Osteoblast (primary cell): ENCODE results near the gene MNX1. TPM values are rescaled to one million over a fixed set of nuclear protein-coding genes. Genes with fewer than 3 reads are reported as not detected.
A peak's percentile ranks its signal among the peaks of the same experiment; 100 is the strongest.

Source experiments
- DNase-seq: peaks from one replicate; pipeline ENCODE4 v3.0.0; 2011; ENCODE audit warnings: low spot score, mixed read lengths; ENCODE audit not compliant: insufficient read length; ENCODE audit errors: missing footprints
- H2AFZ ChIP-seq: 2 replicates; pipeline ENCODE4 v1.6.0; 2011; ENCODE audit warnings: mild to moderate bottlenecking, low read length
- H3K27ac ChIP-seq: 2 replicates; pipeline ENCODE4 v1.5.1; 2011; ENCODE audit warnings: mild to moderate bottlenecking, low read depth, low read length, moderate library complexity
- H3K27me3 ChIP-seq: 2 replicates; pipeline ENCODE4 v1.6.0; 2012; ENCODE audit warnings: mild to moderate bottlenecking, control low read depth, inconsistent platforms, low read length, moderate library complexity; ENCODE audit not compliant: insufficient read depth
- H3K36me3 ChIP-seq: 2 replicates; pipeline ENCODE4 v1.5.1; 2011; ENCODE audit warnings: mild to moderate bottlenecking, low read length, control low read depth, moderate library complexity; ENCODE audit not compliant: insufficient read depth
- H3K4me1 ChIP-seq: 2 replicates; pipeline ENCODE4 v1.5.1; 2011; ENCODE audit warnings: mild to moderate bottlenecking, low read length, control low read depth, moderate library complexity; ENCODE audit not compliant: insufficient read depth
- H3K4me2 ChIP-seq: 2 replicates; pipeline ENCODE4 v1.6.0; 2011; ENCODE audit warnings: mild to moderate bottlenecking, low read length; ENCODE audit not compliant: insufficient read depth
- H3K4me3 ChIP-seq: fragments of 200-600 bp; sonication (generic); 3 replicates; pipeline ENCODE4 v1.5.1; 2012; ENCODE audit warnings: mild to moderate bottlenecking, low read length, inconsistent platforms; ENCODE audit not compliant: insufficient read depth
- H3K79me2 ChIP-seq: 2 replicates; pipeline ENCODE4 v1.6.0; 2012; ENCODE audit warnings: mild to moderate bottlenecking, low read length, control low read depth, inconsistent platforms; ENCODE audit not compliant: insufficient read depth
- H3K9me3 ChIP-seq: 2 replicates; pipeline ENCODE4 v1.5.1; 2011; ENCODE audit warnings: low read depth, low read length, control low read depth
- H4K20me1 ChIP-seq: 2 replicates; pipeline ENCODE4 v1.6.0; 2012; ENCODE audit warnings: mild to moderate bottlenecking, low read length, control low read depth; ENCODE audit not compliant: insufficient read depth
- total RNA-seq: library from RNA; depleted of rRNA; stranded (reverse); fragments of >200 nt; gene quantifications from 2 replicates; pipeline ENCODE4 v1.2.3, GENCODE V29; 2012
- TF ChIP-seq, protein P1 (sequence below): IDR thresholded peaks from 2 replicates; pipeline ENCODE4 v1.5.1; 2011; ENCODE audit warnings: mild to moderate bottlenecking, low read depth, low read length, moderate library complexity; ENCODE audit errors: extremely low read depth

Gene MNX1
- total RNA-seq, 1 donor = not detected

DNA sequence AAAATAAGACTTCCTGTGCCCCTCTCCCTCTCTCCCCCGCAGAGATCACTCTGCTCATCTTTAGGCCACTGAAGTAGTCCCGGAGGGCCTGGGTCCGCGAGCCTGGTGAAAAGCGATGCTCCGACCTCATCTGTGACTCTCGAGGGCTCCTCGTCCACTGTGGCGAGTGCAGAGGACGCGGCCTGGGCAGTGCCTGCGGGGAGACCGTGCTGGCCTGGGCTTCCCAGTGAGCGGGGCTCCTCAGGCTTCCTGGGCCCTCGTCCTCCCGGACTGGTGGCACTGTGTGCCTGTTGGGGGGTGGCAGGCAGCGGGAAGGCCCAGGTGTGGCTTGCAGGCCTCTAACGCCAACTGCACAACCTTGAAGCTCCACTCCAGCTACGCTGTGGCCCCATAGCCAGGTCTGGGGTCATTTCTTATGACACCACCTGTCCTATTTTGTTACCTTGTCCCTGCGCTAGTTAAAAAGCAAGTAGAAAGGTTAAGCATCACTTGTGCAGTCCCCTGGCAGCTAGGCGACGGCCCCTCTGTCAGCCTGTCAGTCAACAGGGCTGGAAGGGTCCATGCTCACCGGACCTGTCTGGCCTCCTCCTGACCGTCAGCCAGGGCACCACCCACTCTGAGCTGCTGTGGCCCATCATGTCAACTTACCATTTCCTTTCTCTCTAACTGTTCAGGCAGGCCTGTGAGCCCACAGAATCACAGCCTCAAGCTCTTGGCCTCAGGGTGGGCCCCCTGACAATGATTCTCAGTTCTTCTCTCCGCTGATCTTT lies 20.5 kb downstream of the MNX1 start:
- DNase-seq = peak; percentile 37
- H3K27me3 ChIP-seq = peaks cover 17% of the 10 kb centered on the region
- H4K20me1 ChIP-seq = no peaks in the 10 kb centered on the region
- TF ChIP-seq, protein P1, sequence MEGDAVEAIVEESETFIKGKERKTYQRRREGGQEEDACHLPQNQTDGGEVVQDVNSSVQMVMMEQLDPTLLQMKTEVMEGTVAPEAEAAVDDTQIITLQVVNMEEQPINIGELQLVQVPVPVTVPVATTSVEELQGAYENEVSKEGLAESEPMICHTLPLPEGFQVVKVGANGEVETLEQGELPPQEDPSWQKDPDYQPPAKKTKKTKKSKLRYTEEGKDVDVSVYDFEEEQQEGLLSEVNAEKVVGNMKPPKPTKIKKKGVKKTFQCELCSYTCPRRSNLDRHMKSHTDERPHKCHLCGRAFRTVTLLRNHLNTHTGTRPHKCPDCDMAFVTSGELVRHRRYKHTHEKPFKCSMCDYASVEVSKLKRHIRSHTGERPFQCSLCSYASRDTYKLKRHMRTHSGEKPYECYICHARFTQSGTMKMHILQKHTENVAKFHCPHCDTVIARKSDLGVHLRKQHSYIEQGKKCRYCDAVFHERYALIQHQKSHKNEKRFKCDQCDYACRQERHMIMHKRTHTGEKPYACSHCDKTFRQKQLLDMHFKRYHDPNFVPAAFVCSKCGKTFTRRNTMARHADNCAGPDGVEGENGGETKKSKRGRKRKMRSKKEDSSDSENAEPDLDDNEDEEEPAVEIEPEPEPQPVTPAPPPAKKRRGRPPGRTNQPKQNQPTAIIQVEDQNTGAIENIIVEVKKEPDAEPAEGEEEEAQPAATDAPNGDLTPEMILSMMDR = no peak
- H3K36me3 ChIP-seq = no peaks in the 10 kb centered on the region
- H3K4me1 ChIP-seq = no peaks in the 10 kb centered on the region
- no peaks in the 10 kb centered on the region for H3K9me3 ChIP-seq
- no peak overlapping the region for H3K27ac ChIP-seq
- H3K4me3 ChIP-seq = no peak overlapping the region
- no peak overlapping the region for H3K4me2 ChIP-seq
- H2AFZ ChIP-seq = no peak overlapping the region
- H3K79me2 ChIP-seq = no peaks in the 10 kb centered on the region

DNA sequence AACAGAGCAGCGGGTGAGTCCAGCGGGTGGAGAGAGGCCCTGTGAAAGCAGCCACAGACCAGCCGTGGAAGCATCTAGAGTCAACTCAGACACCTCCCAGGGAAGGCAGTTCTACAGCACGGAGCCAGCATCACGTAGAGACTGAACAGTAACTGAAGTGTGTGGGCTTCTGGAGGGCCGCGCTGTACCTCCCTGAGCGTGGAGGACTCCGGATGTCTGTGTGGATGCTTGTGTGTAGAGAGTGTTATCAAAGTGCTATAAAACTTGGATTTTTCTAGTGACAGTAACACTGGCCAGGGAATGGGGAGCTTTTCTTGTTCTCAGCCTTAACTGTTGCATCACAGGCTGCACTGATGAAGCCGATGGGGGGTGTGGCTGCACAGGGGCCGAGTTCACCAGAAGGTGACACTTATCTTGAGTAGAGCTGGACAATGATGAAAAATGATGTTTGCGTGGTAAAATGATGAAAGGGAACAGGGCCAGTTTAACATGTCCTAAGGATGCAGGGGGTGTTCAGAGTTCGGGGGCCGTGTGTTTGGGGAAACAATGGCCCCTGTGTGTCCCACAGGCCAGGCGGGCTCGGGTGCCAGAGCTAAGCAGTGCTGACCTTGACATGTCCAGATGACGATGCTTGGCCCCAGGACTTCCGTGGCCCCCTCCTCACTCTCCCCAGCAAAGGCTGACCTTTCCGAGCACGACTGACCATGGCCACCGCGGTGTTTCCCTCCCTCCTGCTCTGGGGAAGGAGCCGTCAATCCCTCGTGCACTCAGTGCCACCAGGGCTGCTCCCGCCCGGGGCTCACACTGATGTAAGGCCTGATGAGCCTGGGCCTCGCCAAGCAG lies 21.9 kb downstream of the MNX1 start:
- TF ChIP-seq, protein P1 = no peak
- peak; percentile 78 for DNase-seq
- H3K36me3 ChIP-seq = no peaks in the 10 kb centered on the region
- H4K20me1 ChIP-seq = no peaks in the 10 kb centered on the region
- H3K27me3 ChIP-seq = peaks cover 17% of the 10 kb centered on the region
- no peaks in the 10 kb centered on the region for H3K4me1 ChIP-seq
- H3K9me3 ChIP-seq = no peaks in the 10 kb centered on the region
- H3K79me2 ChIP-seq = no peaks in the 10 kb centered on the region
- no peak overlapping the region for H3K4me3 ChIP-seq
- H2AFZ ChIP-seq = no peak overlapping the region
- no peak overlapping the region for H3K27ac ChIP-seq
- H3K4me2 ChIP-seq = no peak overlapping the region

DNA sequence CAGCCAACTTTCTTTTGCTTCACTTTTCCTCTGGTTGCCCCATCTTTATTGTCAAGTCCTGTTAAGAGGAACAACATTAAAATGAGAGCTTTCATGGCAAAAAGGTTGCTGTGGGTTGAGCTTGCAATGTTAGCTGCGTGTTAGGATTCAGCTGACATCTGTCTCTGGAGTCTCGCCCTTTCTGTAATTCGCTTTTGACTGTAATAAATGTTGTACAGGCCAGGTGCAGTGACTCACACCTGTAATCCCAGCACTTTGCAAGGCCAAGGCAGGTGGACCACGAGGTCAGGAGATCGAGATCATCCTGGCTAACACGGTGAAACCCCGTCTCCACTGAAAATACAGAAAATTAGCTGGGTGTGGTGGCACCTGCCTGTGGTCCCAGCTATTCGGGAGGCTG lies 24.1 kb downstream of the MNX1 start:
- TF ChIP-seq, protein P1 = no peak
- H3K27me3 ChIP-seq = no peaks in the 10 kb centered on the region
- no peaks in the 10 kb centered on the region for H3K4me1 ChIP-seq
- H3K9me3 ChIP-seq = no peaks in the 10 kb centered on the region
- H4K20me1 ChIP-seq = no peaks in the 10 kb centered on the region
- H2AFZ ChIP-seq = no peak overlapping the region
- no peak overlapping the region for H3K4me2 ChIP-seq
- DNase-seq = no peak
- no peak overlapping the region for H3K27ac ChIP-seq
- no peak overlapping the region for H3K4me3 ChIP-seq
- H3K36me3 ChIP-seq = no peaks in the 10 kb centered on the region
- H3K79me2 ChIP-seq = no peaks in the 10 kb centered on the region
